GM12892 (cell line): Measurements from ENCODE around the gene LCP2.
"Not testable (repeated sequence)": the region's sequence is repeated elsewhere in the genome, so short reads cannot be mapped to it uniquely, and the experiment has no call there.

Experiments
- POLR2A ChIP-seq: IDR thresholded peaks from 2 replicates; pipeline ENCODE4 v1.6.1; 2011; ENCODE audit warnings: low read depth, low read length, control low read depth
- POLR2AphosphoS5 ChIP-seq: IDR thresholded peaks from 2 replicates; pipeline ENCODE4 v1.6.1; 2011; ENCODE audit warnings: low read depth, low read length, control low read depth
- TAF1 ChIP-seq: IDR thresholded peaks from 2 replicates; pipeline ENCODE4 v1.6.1; 2011; ENCODE audit warnings: low read depth, mild to moderate bottlenecking, control low read depth, low read length, borderline replicate concordance

- TF ChIP-seq POLR2A, TAF1, POLR2AphosphoS5: not testable (repeated sequence)
Measured at GRCh38 chr5:170248931-170249227, 48.7 kb downstream of the LCP2 start.
